ENCODE data around the gene KRTAP4-8. TPM values are rescaled to one million over a fixed set of nuclear protein-coding genes. Genes with fewer than 3 reads are reported as not detected.
"Not testable (repeated sequence)": the region's sequence is repeated elsewhere in the genome, so short reads cannot be mapped to it uniquely, and the experiment has no call there.

The KRTAP4-8 gene
- total RNA-seq, 2 donors from 2014 or later, result not detected

GRCh38 chr17:41063449-41063848, 34.5 kb downstream of the KRTAP4-8 start:
- Mint-ChIP-seq H3K36me3 (ENCODE audit: low read depth) (no peaks in the 10 kb centered on the region), H3K9me3 (no peaks in the 10 kb centered on the region), H3K27me3 (peaks cover 31% of the 10 kb centered on the region), H3K4me1 (peaks cover 5% of the 10 kb centered on the region), H3K4me3 (no peak overlapping the region), H3K27ac (no peak overlapping the region)
- no peak for ATAC-seq (replicated peaks)

DNA sequence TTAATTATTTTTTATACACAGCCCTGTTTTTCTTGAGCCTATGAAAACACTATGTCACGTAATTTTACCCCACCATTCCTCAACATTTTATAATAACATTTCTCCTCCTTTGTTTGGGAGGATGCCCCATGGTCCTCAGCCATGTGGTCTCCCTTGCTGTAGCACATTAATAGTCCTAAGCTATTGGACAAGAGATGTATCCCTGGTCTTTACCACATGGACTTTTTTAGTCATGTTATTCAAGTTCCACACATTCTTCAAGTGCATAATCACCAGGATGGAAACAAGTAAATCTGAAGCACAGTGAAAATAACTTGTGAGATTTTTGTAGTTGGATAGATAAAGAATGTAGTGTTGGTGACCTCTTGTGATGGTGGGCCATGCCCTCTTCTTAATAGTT, 36.0 kb downstream of the KRTAP4-8 start:
- H3K4me1 Mint-ChIP-seq, result peaks cover 5% of the 10 kb centered on the region
- no peaks in the 10 kb centered on the region for H3K9me3 Mint-ChIP-seq
- no peaks in the 10 kb centered on the region for H3K36me3 Mint-ChIP-seq (ENCODE audit: low read depth)
- no peak overlapping the region for H3K4me3 Mint-ChIP-seq
- H3K27ac Mint-ChIP-seq, result no peak overlapping the region
- H3K27me3 Mint-ChIP-seq, result peaks cover 40% of the 10 kb centered on the region
- ATAC-seq (replicated peaks), result no peak

DNA sequence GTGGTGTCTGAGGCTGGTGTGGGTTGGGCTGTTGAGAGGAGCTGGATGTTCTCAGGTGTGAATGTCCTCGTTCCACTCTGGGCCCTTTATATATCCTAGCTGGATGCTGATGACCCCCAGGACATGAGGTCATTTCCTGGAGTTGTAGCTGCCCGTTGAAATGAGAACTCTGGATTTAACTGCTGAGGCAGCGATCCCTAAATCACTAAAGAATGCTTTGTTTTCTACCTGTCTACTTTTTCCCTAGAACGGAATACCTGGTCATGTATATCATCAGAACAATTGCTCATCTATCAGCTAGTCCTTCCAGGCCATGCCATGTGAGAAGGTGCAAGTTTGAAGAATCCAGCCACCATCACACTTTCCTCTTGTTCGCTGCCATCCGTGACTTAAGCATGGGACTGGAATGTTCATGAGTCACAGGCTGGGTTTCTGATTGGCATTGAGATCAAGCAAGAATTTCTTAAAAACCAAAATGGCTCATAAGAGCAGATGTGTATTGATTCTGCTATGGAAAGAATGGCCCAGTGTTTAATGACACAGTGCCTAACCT, 37.8 kb downstream of the KRTAP4-8 start, which contains the start of gene KRTAP2-3:
Gene KRTAP2-3 (minus strand): TSS at position 63 of the 553 bp plus-strand sequence. CDS start 64 bp downstream, outside the sequence.
- no peaks in the 10 kb centered on the region for H3K9me3 Mint-ChIP-seq
- peaks cover 44% of the 10 kb centered on the region for H3K27me3 Mint-ChIP-seq
- ATAC-seq (replicated peaks), result no peak

GRCh38 chr17:41059276-41060051, 38.5 kb downstream of the KRTAP4-8 start:
- not testable (repeated sequence) for H3K27ac Mint-ChIP-seq

More for the DNA sequence above, 37.8 kb downstream of the KRTAP4-8 start, which contains the start of gene KRTAP2-3:
- H3K4me3 Mint-ChIP-seq, result no peak within 1 kb of the TSS
- no peak within 1 kb of the TSS for H3K27ac Mint-ChIP-seq
- no peaks in the 10 kb centered on the region for H3K36me3 Mint-ChIP-seq (ENCODE audit: low read depth)
- H3K4me1 Mint-ChIP-seq, result no peaks in the 10 kb centered on the region

GRCh38 chr17:41058741-41059140, 39.2 kb downstream of the KRTAP4-8 start:
- Mint-ChIP-seq H3K9me3 (no peaks in the 10 kb centered on the region), H3K27ac (no peak overlapping the region), H3K4me1 (no peaks in the 10 kb centered on the region), H3K36me3 (ENCODE audit: low read depth) (no peaks in the 10 kb centered on the region), H3K4me3 (no peak overlapping the region), H3K27me3 (peaks cover 43% of the 10 kb centered on the region)
- no peak for ATAC-seq (replicated peaks)

More at GRCh38 chr17:41059276-41060051, 38.5 kb downstream of the KRTAP4-8 start:
- not testable (repeated sequence) for H3K9me3 Mint-ChIP-seq; ATAC-seq (replicated peaks); H3K4me1 Mint-ChIP-seq; H3K36me3 Mint-ChIP-seq (ENCODE audit: low read depth); H3K4me3 Mint-ChIP-seq
- peaks cover 44% of the 10 kb centered on the region for H3K27me3 Mint-ChIP-seq

DNA sequence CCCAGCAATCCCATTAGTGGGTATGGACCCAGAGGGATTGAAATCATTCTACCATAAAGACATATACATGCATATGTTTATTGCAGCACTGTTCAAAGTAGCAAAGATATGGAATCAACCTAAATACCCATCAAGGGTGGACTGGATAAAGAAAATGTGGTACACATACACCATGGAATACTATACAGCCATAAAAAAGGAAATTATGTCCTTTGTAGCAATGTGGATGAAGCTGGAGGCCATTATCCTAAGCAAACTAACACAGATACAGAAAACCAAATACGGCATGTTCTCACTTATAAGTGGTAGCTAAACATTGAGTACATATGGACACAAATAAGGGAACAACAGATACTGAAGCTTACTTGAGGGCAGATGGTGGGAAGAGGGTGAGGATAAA, 40.4 kb downstream of the KRTAP4-8 start:
- Mint-ChIP-seq H3K4me1 (no peaks in the 10 kb centered on the region), H3K36me3 (ENCODE audit: low read depth) (no peaks in the 10 kb centered on the region), H3K27me3 (peaks cover 40% of the 10 kb centered on the region), H3K27ac (no peak overlapping the region), H3K4me3 (no peak overlapping the region), H3K9me3 (no peaks in the 10 kb centered on the region)
- ATAC-seq (replicated peaks), result no peak

DNA sequence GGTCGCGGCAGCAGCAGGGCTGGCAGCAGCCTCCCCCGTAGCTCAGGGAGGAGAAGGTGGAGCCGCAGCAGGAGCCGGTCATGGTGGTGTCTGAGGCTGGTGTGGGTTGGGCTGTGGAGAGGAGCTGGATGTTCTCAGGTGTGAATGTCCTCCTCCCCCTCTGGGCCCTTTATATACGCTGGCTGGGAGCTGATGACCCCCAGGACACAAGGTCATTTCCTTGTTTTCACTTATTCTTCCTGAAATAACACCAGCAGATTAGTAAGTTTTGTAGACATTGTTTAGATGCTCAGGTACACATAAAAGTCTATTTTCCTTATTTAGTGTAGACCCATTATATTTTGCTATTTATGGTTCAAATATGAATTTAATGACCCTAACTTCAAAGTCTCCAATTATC, 42.8 kb downstream of the KRTAP4-8 start, which contains the start of gene KRTAP2-2:
Gene KRTAP2-2 (minus strand): TSS at position 101 of the 400 bp plus-strand sequence. CDS start 19 bp downstream, at position 82.
- not testable (repeated sequence) for H3K9me3 Mint-ChIP-seq; H3K4me3 Mint-ChIP-seq; H3K4me1 Mint-ChIP-seq; H3K27ac Mint-ChIP-seq; ATAC-seq (replicated peaks); H3K36me3 Mint-ChIP-seq (ENCODE audit: low read depth)
- H3K27me3 Mint-ChIP-seq, result peaks cover 28% of the 10 kb centered on the region

DNA sequence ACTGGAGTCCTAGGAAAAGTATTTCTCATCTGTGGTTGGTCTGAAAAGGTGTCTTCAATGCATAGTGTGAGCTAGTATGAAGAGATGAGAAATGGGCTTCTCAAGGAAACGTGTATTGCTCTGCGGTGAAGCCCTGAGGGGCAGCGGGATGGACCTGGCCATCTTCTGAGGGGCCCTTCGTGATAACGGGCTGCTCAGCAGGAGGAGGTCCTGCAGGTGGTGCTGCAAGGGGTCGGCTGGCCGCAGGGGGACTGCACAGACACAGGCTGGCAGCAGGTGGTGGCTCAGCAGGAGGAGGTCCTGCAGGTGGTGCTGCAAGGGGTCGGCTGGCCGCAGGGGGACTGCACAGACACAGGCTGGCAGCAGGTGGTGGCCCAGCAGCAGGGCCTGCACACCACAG, 43.4 kb downstream of the KRTAP4-8 start:
- not testable (repeated sequence) for H3K27ac Mint-ChIP-seq; H3K9me3 Mint-ChIP-seq; ATAC-seq (replicated peaks); H3K36me3 Mint-ChIP-seq (ENCODE audit: low read depth); H3K4me1 Mint-ChIP-seq; H3K4me3 Mint-ChIP-seq
- H3K27me3 Mint-ChIP-seq, result peaks cover 29% of the 10 kb centered on the region

DNA sequence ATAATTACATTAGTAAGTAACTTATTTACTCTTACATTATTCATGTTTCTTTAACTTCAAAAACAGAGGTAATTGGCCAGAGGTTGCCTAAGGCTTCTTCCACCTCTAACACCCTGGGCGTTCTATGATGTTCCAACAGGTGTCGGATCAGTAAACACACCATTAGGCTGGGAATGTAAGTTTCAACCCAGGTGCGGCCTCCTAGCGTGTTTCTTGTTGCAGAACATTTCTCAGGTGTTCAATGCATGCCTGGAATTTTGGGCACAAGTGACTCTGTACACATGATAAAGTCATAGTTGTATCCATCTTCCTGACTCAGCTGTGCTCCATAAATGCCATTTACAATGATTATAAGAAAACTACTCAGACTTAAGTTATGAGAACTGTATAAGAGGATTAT, 43.9 kb downstream of the KRTAP4-8 start:
- H3K27me3 Mint-ChIP-seq, result peaks cover 26% of the 10 kb centered on the region
- H3K27ac Mint-ChIP-seq, result no peak overlapping the region
- no peaks in the 10 kb centered on the region for H3K36me3 Mint-ChIP-seq (ENCODE audit: low read depth)
- no peak for ATAC-seq (replicated peaks)
- no peaks in the 10 kb centered on the region for H3K4me1 Mint-ChIP-seq
- H3K9me3 Mint-ChIP-seq, result no peaks in the 10 kb centered on the region
- H3K4me3 Mint-ChIP-seq, result no peak overlapping the region

DNA sequence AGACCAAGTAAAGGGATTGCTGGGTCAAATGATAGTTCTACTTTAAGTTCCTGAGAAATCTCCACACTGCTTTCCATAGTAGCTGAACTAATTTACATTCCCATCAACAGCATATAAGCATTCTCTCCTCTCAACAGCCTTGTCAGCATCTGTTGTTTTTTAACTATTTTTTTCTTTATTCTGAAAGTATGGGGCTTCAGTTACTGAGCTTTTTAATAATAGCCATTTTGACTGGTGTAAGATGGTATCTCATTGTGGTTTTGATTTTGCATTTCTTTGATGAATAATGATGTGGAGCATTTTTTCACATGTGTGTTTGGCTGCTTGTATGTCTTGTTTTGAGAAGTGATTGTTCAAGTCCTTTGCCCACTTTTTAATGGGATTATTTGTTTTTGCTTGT, 45.4 kb downstream of the KRTAP4-8 start:
- Mint-ChIP-seq H3K4me1 (no peaks in the 10 kb centered on the region), H3K27ac (no peak overlapping the region), H3K36me3 (ENCODE audit: low read depth) (no peaks in the 10 kb centered on the region), H3K27me3 (peaks cover 19% of the 10 kb centered on the region), H3K4me3 (no peak overlapping the region), H3K9me3 (no peaks in the 10 kb centered on the region)
- no peak for ATAC-seq (replicated peaks)

DNA sequence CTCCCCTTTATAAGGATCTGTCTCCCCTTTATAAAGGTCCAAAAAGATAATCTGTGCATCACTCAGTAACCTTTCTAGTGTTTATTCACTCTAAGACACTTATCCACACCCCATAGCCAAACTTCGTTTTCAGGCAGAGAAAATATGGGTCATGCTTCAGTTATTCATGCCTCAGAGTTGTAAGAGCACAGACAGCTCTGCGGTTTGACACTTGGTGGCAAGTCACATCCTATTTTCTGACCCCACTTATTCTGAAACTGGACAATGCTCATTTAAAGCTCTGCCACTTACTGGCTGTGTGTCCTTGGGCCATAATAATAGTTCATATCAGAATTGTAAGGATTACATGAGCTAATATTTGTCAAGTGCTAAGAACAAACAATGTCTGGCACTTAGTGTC, 48.8 kb downstream of the KRTAP4-8 start:
- no peak overlapping the region for H3K4me3 Mint-ChIP-seq
- no peaks in the 10 kb centered on the region for H3K9me3 Mint-ChIP-seq
- H3K36me3 Mint-ChIP-seq (ENCODE audit: low read depth), result no peaks in the 10 kb centered on the region
- no peaks in the 10 kb centered on the region for H3K4me1 Mint-ChIP-seq
- no peak overlapping the region for H3K27ac Mint-ChIP-seq
- H3K27me3 Mint-ChIP-seq, result peaks cover 25% of the 10 kb centered on the region
- ATAC-seq (replicated peaks), result no peak

- no peak for ATAC-seq (replicated peaks)
- no peaks in the 10 kb centered on the region for H3K4me1 Mint-ChIP-seq
- H3K9me3 Mint-ChIP-seq, result peaks cover 2% of the 10 kb centered on the region
- H3K27me3 Mint-ChIP-seq, result peaks cover 25% of the 10 kb centered on the region
- H3K27ac Mint-ChIP-seq, result no peak overlapping the region
- H3K36me3 Mint-ChIP-seq (ENCODE audit: low read depth), result no peaks in the 10 kb centered on the region
- H3K4me3 Mint-ChIP-seq, result no peak overlapping the region
These were observed 49.5 kb downstream of the KRTAP4-8 start for GRCh38 chr17:41048441-41048840.
